ENCODE data around the gene USP33. TPM values are rescaled to one million over a fixed set of nuclear protein-coding genes. Genes with fewer than 3 reads are reported as not detected.

The USP33 gene
- polyA plus RNA-seq, 1 of the 3 experiments (the other 2 are of a cell fraction): 26.3 TPM

DNA sequence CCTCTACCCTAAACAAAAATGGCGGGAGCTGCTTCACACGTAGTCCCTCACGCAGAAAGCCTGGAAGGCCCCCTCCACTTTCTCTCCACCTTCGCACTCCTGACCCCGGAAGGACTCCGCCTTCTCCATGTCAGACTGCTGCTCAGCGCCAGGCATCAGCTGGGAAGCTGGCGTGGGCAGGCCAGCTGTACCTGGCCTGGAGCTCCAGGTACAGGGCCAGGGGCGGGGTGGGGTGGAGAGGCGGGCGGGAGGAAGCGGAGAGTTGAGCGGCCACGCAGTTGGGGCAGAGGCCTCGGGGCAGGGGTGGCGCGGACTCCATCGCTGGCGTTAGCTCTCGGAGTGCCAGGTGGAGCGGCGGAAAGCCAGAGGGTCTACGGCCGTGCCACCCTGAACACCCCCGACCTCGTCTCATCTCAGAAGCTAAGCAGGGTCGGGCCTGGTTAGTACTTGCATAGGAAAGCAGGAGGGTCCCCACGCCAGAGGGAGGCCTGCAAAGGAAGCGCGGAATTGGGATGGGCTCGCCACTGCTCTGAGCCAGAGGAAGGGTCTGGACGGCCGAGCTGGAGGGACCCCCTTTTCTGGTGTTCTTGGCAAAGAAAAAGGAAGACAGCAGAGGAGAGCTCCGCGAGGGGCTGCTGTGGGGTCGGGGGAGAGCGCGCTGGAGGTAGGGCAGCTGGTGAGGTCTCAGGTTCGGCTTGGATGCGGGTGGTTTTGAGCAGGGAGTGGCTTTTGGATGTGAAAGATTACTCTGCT lies 20.1 kb upstream of the USP33 start, which contains the start of gene MIGA1 (continued):
- TF ChIP-seq, protein P1, sequence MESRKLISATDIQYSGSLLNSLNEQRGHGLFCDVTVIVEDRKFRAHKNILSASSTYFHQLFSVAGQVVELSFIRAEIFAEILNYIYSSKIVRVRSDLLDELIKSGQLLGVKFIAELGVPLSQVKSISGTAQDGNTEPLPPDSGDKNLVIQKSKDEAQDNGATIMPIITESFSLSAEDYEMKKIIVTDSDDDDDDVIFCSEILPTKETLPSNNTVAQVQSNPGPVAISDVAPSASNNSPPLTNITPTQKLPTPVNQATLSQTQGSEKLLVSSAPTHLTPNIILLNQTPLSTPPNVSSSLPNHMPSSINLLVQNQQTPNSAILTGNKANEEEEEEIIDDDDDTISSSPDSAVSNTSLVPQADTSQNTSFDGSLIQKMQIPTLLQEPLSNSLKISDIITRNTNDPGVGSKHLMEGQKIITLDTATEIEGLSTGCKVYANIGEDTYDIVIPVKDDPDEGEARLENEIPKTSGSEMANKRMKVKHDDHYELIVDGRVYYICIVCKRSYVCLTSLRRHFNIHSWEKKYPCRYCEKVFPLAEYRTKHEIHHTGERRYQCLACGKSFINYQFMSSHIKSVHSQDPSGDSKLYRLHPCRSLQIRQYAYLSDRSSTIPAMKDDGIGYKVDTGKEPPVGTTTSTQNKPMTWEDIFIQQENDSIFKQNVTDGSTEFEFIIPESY (IDR thresholded peaks at IDR 0.05; ENCODE audit: borderline replicate concordance, low read depth): no peak
- no peak for TF ChIP-seq EZH2phosphoT487 (IDR thresholded peaks at IDR 0.05; ENCODE audit: borderline replicate concordance, low read depth)
- TF ChIP-seq RCOR1 (IDR thresholded peaks at IDR 0.05; ENCODE audit: low read length): 0 out of 2 replicates have a peak, but pooled peaks have one; percentile 17
- TF ChIP-seq FOXJ3 (CRISPR knock-in tag; IDR thresholded peaks at IDR 0.05): no peak
- TF ChIP-seq MXI1 (IDR thresholded peaks at IDR 0.05; ENCODE audit: low read depth, low read length): peak; percentile 76; the same call in 1 of the 2 replicates
- TF ChIP-seq YY1 (IDR thresholded peaks at IDR 0.05; ENCODE audit: low read depth): peak; percentile 99
- TF ChIP-seq JUND (IDR thresholded peaks at IDR 0.05): no peak
- TF ChIP-seq, protein P2, sequence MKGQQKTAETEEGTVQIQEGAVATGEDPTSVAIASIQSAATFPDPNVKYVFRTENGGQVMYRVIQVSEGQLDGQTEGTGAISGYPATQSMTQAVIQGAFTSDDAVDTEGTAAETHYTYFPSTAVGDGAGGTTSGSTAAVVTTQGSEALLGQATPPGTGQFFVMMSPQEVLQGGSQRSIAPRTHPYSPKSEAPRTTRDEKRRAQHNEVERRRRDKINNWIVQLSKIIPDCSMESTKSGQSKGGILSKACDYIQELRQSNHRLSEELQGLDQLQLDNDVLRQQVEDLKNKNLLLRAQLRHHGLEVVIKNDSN (IDR thresholded peaks at IDR 0.05; ENCODE audit: borderline replicate concordance, low read depth): no peak
- TF ChIP-seq GABPA (IDR thresholded peaks at IDR 0.05; ENCODE audit: low read depth): peak; percentile 90
- TF ChIP-seq TCF12 (IDR thresholded peaks at IDR 0.05): 0 out of 2 replicates have a peak, but pooled peaks have one; percentile 7
- no peak for TF ChIP-seq RAD21 (IDR thresholded peaks at IDR 0.05; ENCODE audit: low read length)
- TF ChIP-seq NRF1 (IDR thresholded peaks at IDR 0.05; ENCODE audit: low read depth, low read length): no peak

DNA sequence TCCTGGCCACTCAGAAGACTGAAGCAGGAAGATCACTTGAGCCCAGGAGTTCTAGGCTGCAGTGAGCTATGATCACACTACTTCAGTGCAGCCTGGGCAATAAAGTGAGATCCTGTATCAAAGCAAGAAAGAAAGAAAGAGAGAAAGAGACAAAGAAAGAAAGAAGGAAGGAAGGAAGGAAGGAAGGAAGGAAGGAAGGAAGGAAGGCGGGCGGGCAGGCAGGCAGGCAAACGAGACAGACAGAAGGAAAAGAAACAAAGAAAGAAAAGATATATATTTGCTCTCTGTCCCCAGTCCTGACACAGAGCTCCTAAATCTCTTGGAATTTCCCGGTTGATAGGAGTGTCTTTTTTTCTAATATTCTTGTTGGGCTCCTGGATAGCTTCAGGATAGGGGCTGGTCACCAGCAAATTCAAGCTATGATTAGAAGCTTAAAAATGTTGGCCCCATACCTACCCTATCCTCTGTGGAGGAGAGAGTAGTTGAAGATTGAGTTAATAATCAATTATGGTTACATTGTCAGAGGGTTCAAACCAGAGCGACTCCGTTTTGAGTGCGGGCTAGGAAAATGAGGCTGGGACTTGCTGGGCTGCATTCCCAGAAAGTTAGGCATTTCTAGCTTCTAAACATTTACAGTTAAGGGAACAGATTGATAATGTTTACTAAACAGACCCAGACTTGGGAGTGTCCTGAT lies 16.5 kb upstream of the USP33 start:
- Histone ChIP-seq H3K4me1 (ENCODE audit: control insufficient read depth in 1 of 2, insufficient read depth in 2 of 2, low read depth in 1 of 2, low read length in 1 of 2) (peaks cover 0 to 6% of the 10 kb centered on the region in 2 experiments; a peak in 2 of 4 replicates), H3K9me3 (no peaks in the 10 kb centered on the region), H2AFZ (ENCODE audit: low read depth) (no peak overlapping the region), H4K20me1 (ENCODE audit: insufficient read depth) (no peaks in the 10 kb centered on the region), H3F3A (replicated peaks; ENCODE audit: insufficient read depth) (no peaks in the 10 kb centered on the region), H3K4me3 (ENCODE audit: low read depth in 2 of 2, low read length in 1 of 2) (no peak overlapping the region), H3K79me2 (ENCODE audit: insufficient read depth) (peaks cover 22% of the 10 kb centered on the region), H3K9ac (no peak overlapping the region), H3K9me2 (no peaks in the 10 kb centered on the region), H3K4me2 (no peak overlapping the region), H3K27me3 (ENCODE audit: insufficient read depth) (no peaks in the 10 kb centered on the region), H3K36me3 (replicated peaks in 1 of 2; ENCODE audit: control insufficient read depth in 1 of 2, insufficient read depth in 2 of 2, low read length in 1 of 2) (no peaks in the 10 kb centered on the region), H3K27ac (ENCODE audit: low read depth in 2 of 2, low read length in 1 of 2) (no peak overlapping the region)
- CTCF ChIA-PET: no interaction called here
- POLR2A ChIA-PET: no interaction called here
- 88% methylated on average over 7 of the region's 7 CpGs for WGBS (ENCODE audit: low lambda C conversion rate)
- DNase-seq: no peak
- TF ChIP-seq FOXM1 (IDR thresholded peaks at IDR 0.05; ENCODE audit: low read depth): no peak
- TF ChIP-seq, protein P3, sequence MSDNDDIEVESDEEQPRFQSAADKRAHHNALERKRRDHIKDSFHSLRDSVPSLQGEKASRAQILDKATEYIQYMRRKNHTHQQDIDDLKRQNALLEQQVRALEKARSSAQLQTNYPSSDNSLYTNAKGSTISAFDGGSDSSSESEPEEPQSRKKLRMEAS (IDR thresholded peaks at IDR 0.05; ENCODE audit: low read depth): no peak
- TF ChIP-seq, protein P1 (IDR thresholded peaks at IDR 0.05; ENCODE audit: borderline replicate concordance, low read depth): no peak
- no peak for TF ChIP-seq TCF12 (IDR thresholded peaks at IDR 0.05)
- no peak for TF ChIP-seq JUND (IDR thresholded peaks at IDR 0.05)
- TF ChIP-seq, protein P4, sequence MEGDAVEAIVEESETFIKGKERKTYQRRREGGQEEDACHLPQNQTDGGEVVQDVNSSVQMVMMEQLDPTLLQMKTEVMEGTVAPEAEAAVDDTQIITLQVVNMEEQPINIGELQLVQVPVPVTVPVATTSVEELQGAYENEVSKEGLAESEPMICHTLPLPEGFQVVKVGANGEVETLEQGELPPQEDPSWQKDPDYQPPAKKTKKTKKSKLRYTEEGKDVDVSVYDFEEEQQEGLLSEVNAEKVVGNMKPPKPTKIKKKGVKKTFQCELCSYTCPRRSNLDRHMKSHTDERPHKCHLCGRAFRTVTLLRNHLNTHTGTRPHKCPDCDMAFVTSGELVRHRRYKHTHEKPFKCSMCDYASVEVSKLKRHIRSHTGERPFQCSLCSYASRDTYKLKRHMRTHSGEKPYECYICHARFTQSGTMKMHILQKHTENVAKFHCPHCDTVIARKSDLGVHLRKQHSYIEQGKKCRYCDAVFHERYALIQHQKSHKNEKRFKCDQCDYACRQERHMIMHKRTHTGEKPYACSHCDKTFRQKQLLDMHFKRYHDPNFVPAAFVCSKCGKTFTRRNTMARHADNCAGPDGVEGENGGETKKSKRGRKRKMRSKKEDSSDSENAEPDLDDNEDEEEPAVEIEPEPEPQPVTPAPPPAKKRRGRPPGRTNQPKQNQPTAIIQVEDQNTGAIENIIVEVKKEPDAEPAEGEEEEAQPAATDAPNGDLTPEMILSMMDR (IDR thresholded peaks at IDR 0.05): no peak
- TF ChIP-seq MXI1 (IDR thresholded peaks at IDR 0.05; ENCODE audit: low read depth, low read length): no peak
- TF ChIP-seq CHD2 (IDR thresholded peaks at IDR 0.05; ENCODE audit: low read length, partially characterized antibody): no peak
- TF ChIP-seq, protein P5, sequence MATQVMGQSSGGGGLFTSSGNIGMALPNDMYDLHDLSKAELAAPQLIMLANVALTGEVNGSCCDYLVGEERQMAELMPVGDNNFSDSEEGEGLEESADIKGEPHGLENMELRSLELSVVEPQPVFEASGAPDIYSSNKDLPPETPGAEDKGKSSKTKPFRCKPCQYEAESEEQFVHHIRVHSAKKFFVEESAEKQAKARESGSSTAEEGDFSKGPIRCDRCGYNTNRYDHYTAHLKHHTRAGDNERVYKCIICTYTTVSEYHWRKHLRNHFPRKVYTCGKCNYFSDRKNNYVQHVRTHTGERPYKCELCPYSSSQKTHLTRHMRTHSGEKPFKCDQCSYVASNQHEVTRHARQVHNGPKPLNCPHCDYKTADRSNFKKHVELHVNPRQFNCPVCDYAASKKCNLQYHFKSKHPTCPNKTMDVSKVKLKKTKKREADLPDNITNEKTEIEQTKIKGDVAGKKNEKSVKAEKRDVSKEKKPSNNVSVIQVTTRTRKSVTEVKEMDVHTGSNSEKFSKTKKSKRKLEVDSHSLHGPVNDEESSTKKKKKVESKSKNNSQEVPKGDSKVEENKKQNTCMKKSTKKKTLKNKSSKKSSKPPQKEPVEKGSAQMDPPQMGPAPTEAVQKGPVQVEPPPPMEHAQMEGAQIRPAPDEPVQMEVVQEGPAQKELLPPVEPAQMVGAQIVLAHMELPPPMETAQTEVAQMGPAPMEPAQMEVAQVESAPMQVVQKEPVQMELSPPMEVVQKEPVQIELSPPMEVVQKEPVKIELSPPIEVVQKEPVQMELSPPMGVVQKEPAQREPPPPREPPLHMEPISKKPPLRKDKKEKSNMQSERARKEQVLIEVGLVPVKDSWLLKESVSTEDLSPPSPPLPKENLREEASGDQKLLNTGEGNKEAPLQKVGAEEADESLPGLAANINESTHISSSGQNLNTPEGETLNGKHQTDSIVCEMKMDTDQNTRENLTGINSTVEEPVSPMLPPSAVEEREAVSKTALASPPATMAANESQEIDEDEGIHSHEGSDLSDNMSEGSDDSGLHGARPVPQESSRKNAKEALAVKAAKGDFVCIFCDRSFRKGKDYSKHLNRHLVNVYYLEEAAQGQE (IDR thresholded peaks at IDR 0.05; ENCODE audit: low read depth, low read length): no peak
- TF ChIP-seq GATA2 (CRISPR knock-in tag; IDR thresholded peaks at IDR 0.05): no peak
- no peak for TF ChIP-seq RFX5 (IDR thresholded peaks at IDR 0.05; ENCODE audit: low read length)

Data from SK-N-SH (cell line).